ENCODE measurements around the gene TRMT1. TPM values are rescaled to one million over a fixed set of nuclear protein-coding genes. Genes with fewer than 3 reads are reported as not detected.

TRMT1 gene
- total RNA-seq, 1 experiment from 2014 or later = 36.5 TPM

- H3K27me3 Mint-ChIP-seq (ENCODE audit: unreplicated experiment) = no peaks in the 10 kb centered on the region
- CTCF ChIA-PET = interaction anchor here (0.6 kb wide), 1 partner anchor 114 kb away, joined by 4 read pairs; no protein-coding TSS in a partner anchor
- H3K4me1 Mint-ChIP-seq (ENCODE audit: low read depth, unreplicated experiment) = no peaks in the 10 kb centered on the region
- no peak overlapping the region for H3K27ac Mint-ChIP-seq (ENCODE audit: unreplicated experiment)
- no peak for TF ChIP-seq CTCF (IDR thresholded peaks at IDR 0.05; ENCODE audit: unreplicated experiment)
- no TSS peak for BruUV-seq (replicated peaks)
- H3K36me3 Mint-ChIP-seq (ENCODE audit: insufficient read depth, unreplicated experiment) = peaks cover 14% of the 10 kb centered on the region
- H3K4me3 Mint-ChIP-seq (ENCODE audit: low read depth, unreplicated experiment) = no peak overlapping the region
- DNase-seq = no peak
- H3K9me3 Mint-ChIP-seq (ENCODE audit: low read depth, unreplicated experiment) = no peaks in the 10 kb centered on the region
- intact Hi-C loops (cut with micrococcal nuclease; ENCODE audit: unreplicated experiment) = loop anchor here (5.0 kb wide), 1 partner anchor 114 kb away; no protein-coding TSS in a partner anchor
These were observed 25.0 kb downstream of the TRMT1 start for GRCh38 chr19:13091400-13092157.

GRCh38 chr19:13090511-13091231, 25.9 kb downstream of the TRMT1 start:
- no peak for TF ChIP-seq CTCF (IDR thresholded peaks at IDR 0.05; ENCODE audit: unreplicated experiment)
- no peak for DNase-seq
- H3K27ac Mint-ChIP-seq (ENCODE audit: unreplicated experiment) = no peak overlapping the region
- H3K4me1 Mint-ChIP-seq (ENCODE audit: low read depth, unreplicated experiment) = peaks cover 5% of the 10 kb centered on the region
- intact Hi-C loops (cut with micrococcal nuclease; ENCODE audit: unreplicated experiment) = loop anchor here (5.0 kb wide), 1 partner anchor 113 kb away; no protein-coding TSS in a partner anchor
- CTCF ChIA-PET = no interaction called here
- H3K4me3 Mint-ChIP-seq (ENCODE audit: low read depth, unreplicated experiment) = no peak overlapping the region
- peaks cover 8% of the 10 kb centered on the region for H3K36me3 Mint-ChIP-seq (ENCODE audit: insufficient read depth, unreplicated experiment)
- no peaks in the 10 kb centered on the region for H3K27me3 Mint-ChIP-seq (ENCODE audit: unreplicated experiment)
- no peaks in the 10 kb centered on the region for H3K9me3 Mint-ChIP-seq (ENCODE audit: low read depth, unreplicated experiment)
- BruUV-seq (replicated peaks) = no TSS peak

GRCh38 chr19:13089857-13090507, 26.6 kb downstream of the TRMT1 start:
- H3K27me3 Mint-ChIP-seq (ENCODE audit: unreplicated experiment) = no peaks in the 10 kb centered on the region
- no peak for DNase-seq

More at GRCh38 chr19:13089857-13090507, 26.6 kb downstream of the TRMT1 start:
- CTCF ChIA-PET = no interaction called here
- peaks cover 10% of the 10 kb centered on the region for H3K4me1 Mint-ChIP-seq (ENCODE audit: low read depth, unreplicated experiment)
- no peak overlapping the region for H3K27ac Mint-ChIP-seq (ENCODE audit: unreplicated experiment)
- no peak for TF ChIP-seq CTCF (IDR thresholded peaks at IDR 0.05; ENCODE audit: unreplicated experiment)
- H3K36me3 Mint-ChIP-seq (ENCODE audit: insufficient read depth, unreplicated experiment) = peaks cover 8% of the 10 kb centered on the region
- H3K9me3 Mint-ChIP-seq (ENCODE audit: low read depth, unreplicated experiment) = no peaks in the 10 kb centered on the region
- intact Hi-C loops (cut with micrococcal nuclease; ENCODE audit: unreplicated experiment) = loop anchor here (5.0 kb wide), 1 partner anchor 113 kb away; no protein-coding TSS in a partner anchor
- H3K4me3 Mint-ChIP-seq (ENCODE audit: low read depth, unreplicated experiment) = no peak overlapping the region
- BruUV-seq (replicated peaks) = no TSS peak
